Astrocyte (in vitro differentiated cells and primary cell): ENCODE results near the gene EGFR.

Experiments
- EZH2 ChIP-seq: IDR thresholded peaks from 2 replicates; pipeline ENCODE4 v1.6.1; 2012; ENCODE audit warnings: mild to moderate bottlenecking, low read length, inconsistent platforms; ENCODE audit not compliant: insufficient read depth
- TF ChIP-seq, protein P1 (sequence below): IDR thresholded peaks from 2 replicates; pipeline ENCODE4 v1.5.1; 2011; ENCODE audit warnings: low read depth, mild to moderate bottlenecking, inconsistent platforms, low read length, moderate library complexity; ENCODE audit not compliant: insufficient read depth

DNA sequence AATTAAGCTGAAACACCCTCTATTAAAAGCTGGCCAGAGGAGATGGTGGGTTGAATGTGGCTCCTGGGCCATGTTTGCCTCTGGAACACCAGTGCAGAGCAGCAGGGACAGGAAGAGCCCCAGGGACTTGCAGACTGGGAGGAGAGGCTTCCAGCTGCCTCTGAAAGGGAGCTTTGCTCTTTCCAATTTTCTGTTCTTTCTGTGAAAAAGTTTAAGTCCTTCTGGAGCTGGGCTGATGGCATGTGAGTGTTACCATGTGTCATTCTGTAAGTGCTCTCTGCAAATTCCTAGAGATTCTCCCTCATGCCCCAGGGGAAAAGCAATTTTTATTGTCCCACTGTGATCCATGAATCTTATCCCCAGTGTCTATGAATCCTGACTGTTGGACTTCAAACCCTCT is 233.6 kb downstream of the EGFR start:
- TF ChIP-seq, protein P1, sequence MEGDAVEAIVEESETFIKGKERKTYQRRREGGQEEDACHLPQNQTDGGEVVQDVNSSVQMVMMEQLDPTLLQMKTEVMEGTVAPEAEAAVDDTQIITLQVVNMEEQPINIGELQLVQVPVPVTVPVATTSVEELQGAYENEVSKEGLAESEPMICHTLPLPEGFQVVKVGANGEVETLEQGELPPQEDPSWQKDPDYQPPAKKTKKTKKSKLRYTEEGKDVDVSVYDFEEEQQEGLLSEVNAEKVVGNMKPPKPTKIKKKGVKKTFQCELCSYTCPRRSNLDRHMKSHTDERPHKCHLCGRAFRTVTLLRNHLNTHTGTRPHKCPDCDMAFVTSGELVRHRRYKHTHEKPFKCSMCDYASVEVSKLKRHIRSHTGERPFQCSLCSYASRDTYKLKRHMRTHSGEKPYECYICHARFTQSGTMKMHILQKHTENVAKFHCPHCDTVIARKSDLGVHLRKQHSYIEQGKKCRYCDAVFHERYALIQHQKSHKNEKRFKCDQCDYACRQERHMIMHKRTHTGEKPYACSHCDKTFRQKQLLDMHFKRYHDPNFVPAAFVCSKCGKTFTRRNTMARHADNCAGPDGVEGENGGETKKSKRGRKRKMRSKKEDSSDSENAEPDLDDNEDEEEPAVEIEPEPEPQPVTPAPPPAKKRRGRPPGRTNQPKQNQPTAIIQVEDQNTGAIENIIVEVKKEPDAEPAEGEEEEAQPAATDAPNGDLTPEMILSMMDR, result no peak
- TF ChIP-seq EZH2, result no peak
